ENCODE results near the gene FGFR4.

The FGFR4 gene

GRCh38 chr5:177098470-177099141 lies 11.9 kb downstream of the FGFR4 start:
- DNase-seq (ENCODE audit: extremely low read depth, low read depth) = no peak
- no peak for TF ChIP-seq CTCF (IDR thresholded peaks at IDR 0.05; ENCODE audit: low read depth, low read length, missing control alignments)
- H3K4me3 ChIP-seq (replicated peaks; ENCODE audit: low read depth, low read length) = no peak overlapping the region

GRCh38 chr5:177099422-177100093 lies 12.8 kb downstream of the FGFR4 start:
- no peak for DNase-seq (ENCODE audit: extremely low read depth, low read depth)
- H3K4me3 ChIP-seq (replicated peaks; ENCODE audit: low read depth, low read length) = no peak overlapping the region
- no peak for TF ChIP-seq CTCF (IDR thresholded peaks at IDR 0.05; ENCODE audit: low read depth, low read length, missing control alignments)

GRCh38 chr5:177100714-177101121 lies 14.0 kb downstream of the FGFR4 start:
- no peak for DNase-seq (ENCODE audit: extremely low read depth, low read depth)
- H3K4me3 ChIP-seq (replicated peaks; ENCODE audit: low read depth, low read length) = no peak overlapping the region
- TF ChIP-seq CTCF (IDR thresholded peaks at IDR 0.05; ENCODE audit: low read depth, low read length, missing control alignments) = no peak

- DNase-seq (ENCODE audit: extremely low read depth, low read depth) = no peak
- TF ChIP-seq CTCF (IDR thresholded peaks at IDR 0.05; ENCODE audit: low read depth, low read length, missing control alignments) = no peak
- no peak overlapping the region for H3K4me3 ChIP-seq (replicated peaks; ENCODE audit: low read depth, low read length)
Observed at GRCh38 chr5:177103523-177104253, 17.0 kb downstream of the FGFR4 start.

- no peak for TF ChIP-seq CTCF (IDR thresholded peaks at IDR 0.05; ENCODE audit: low read depth, low read length, missing control alignments)
- no peak for DNase-seq (ENCODE audit: extremely low read depth, low read depth)
- no peak overlapping the region for H3K4me3 ChIP-seq (replicated peaks; ENCODE audit: low read depth, low read length)
Observed at GRCh38 chr5:177105691-177106476, 19.2 kb downstream of the FGFR4 start.

GRCh38 chr5:177107159-177107558 lies 20.4 kb downstream of the FGFR4 start:
- H3K4me3 ChIP-seq (replicated peaks; ENCODE audit: low read depth, low read length) = no peak overlapping the region
- DNase-seq (ENCODE audit: extremely low read depth, low read depth) = no peak
- no peak for TF ChIP-seq CTCF (IDR thresholded peaks at IDR 0.05; ENCODE audit: low read depth, low read length, missing control alignments)
